PC-9 (cell line): Measurements from ENCODE around the gene ANK2. TPM values are rescaled to one million over a fixed set of nuclear protein-coding genes. Genes with fewer than 3 reads are reported as not detected.
A peak's percentile ranks its signal among the peaks of the same experiment; 100 is the strongest.

Experiments used
- BruUV-seq: library from RNA; stranded (reverse); fragments of 400-500 nt; replicated peaks from 2 replicates; lab custom pipeline; 2021; lab: Mats Ljungman, UMichigan
- CTCF ChIA-PET: fragments of 300-600 bp; sonication (Branson Sonifier 250); formaldehyde crosslinking; loops from one replicate; lab custom pipeline; 2022; ENCODE audit warnings: antibody characterized with exemption; lab: Charles Lee
- POLR2A ChIA-PET: fragments of 300-600 bp; sonication (Branson Sonifier 250); formaldehyde crosslinking; loops from one replicate; lab custom pipeline; 2022; ENCODE audit warnings: antibody characterized with exemption; ENCODE audit not compliant: unreplicated experiment; lab: Charles Lee
- DNase-seq, 2 experiments: peaks; one replicate each; pipeline versions ENCODE4 v3.0.0 to v3.0.0-alpha.2; 2015 to 2022; ENCODE audit warnings: mixed read lengths in 1 of 2
- H2AFZ ChIP-seq: fragments of 200-600 bp; sonication (generic); 2 replicates; pipeline ENCODE4 v1.8.1; 2017; ENCODE audit warnings: antibody characterized with exemption
- H3F3A ChIP-seq: fragments of 200-600 bp; sonication (generic); 2 replicates; pipeline ENCODE4 v1.8.1; 2017; ENCODE audit warnings: antibody characterized with exemption, mild to moderate bottlenecking, low read depth; ENCODE audit not compliant: insufficient read depth
- H3K27ac ChIP-seq: fragments of 200-600 bp; sonication (generic); 2 replicates; pipeline ENCODE4 v1.6.1; 2016; ENCODE audit warnings: mixed run types
- H3K27me3 ChIP-seq: fragments of 200-600 bp; sonication (generic); 2 replicates; pipeline ENCODE4 v1.6.1; 2016; ENCODE audit warnings: low read depth, mixed run types; ENCODE audit not compliant: insufficient read depth
- H3K36me3 ChIP-seq: fragments of 200-600 bp; sonication (generic); 2 replicates; pipeline ENCODE4 v1.6.1; 2016; ENCODE audit warnings: low read depth, mixed run types
- H3K4me1 ChIP-seq: fragments of 200-600 bp; sonication (generic); replicated peaks from 2 replicates; pipeline ENCODE4 v1.6.1; 2016; ENCODE audit warnings: mixed run types; ENCODE audit not compliant: insufficient read depth
- H3K4me2 ChIP-seq: fragments of 200-600 bp; sonication (generic); 2 replicates; pipeline ENCODE4 v1.6.1; 2017; ENCODE audit warnings: mixed run types
- H3K4me3 ChIP-seq: fragments of 200-600 bp; sonication (generic); 2 replicates; pipeline ENCODE4 v1.6.1; 2016; ENCODE audit warnings: mixed run types
- H3K79me2 ChIP-seq: fragments of 200-600 bp; sonication (generic); 2 replicates; pipeline ENCODE4 v1.6.1; 2017; ENCODE audit warnings: low read depth, mixed run types
- H3K9me2 ChIP-seq: fragments of 200-600 bp; sonication (generic); 2 replicates; pipeline ENCODE4 v1.8.1; 2017; ENCODE audit warnings: mild to moderate bottlenecking; ENCODE audit not compliant: insufficient read depth
- H3K9me3 ChIP-seq: fragments of 200-600 bp; sonication (generic); 2 replicates; pipeline ENCODE4 v1.8.1; 2016; ENCODE audit warnings: low read depth; ENCODE audit not compliant: insufficient read depth
- H4K20me1 ChIP-seq: fragments of 200-600 bp; sonication (generic); 2 replicates; pipeline ENCODE4 v1.8.1; 2017; ENCODE audit not compliant: insufficient read depth
- CTCF ChIP-seq: fragments of 200-600 bp; sonication (generic); conservative IDR thresholded peaks from 2 replicates; pipeline ENCODE4 v1.6.1; 2017; ENCODE audit warnings: mixed run types, antibody characterized with exemption, mild to moderate bottlenecking, moderate library complexity
- EZH2 ChIP-seq: fragments of 200-600 bp; sonication (generic); IDR thresholded peaks from 2 replicates; pipeline ENCODE4 v1.8.0; 2017; ENCODE audit warnings: antibody characterized with exemption, low read depth
- intact Hi-C: fragments of 100-400 bp; cut with micrococcal nuclease; formaldehyde crosslinking; loops from one replicate; pipeline ENCODE4 v1.10.0; 2022; ENCODE audit not compliant: unreplicated experiment
- total RNA-seq: library from RNA; stranded (reverse); gene quantifications from 2 replicates; pipeline ENCODE4 v1.2.3, GENCODE V29; 2021

Gene ANK2
- total RNA-seq, 1 experiment from 2014 or later, result 0.61 TPM

DNA sequence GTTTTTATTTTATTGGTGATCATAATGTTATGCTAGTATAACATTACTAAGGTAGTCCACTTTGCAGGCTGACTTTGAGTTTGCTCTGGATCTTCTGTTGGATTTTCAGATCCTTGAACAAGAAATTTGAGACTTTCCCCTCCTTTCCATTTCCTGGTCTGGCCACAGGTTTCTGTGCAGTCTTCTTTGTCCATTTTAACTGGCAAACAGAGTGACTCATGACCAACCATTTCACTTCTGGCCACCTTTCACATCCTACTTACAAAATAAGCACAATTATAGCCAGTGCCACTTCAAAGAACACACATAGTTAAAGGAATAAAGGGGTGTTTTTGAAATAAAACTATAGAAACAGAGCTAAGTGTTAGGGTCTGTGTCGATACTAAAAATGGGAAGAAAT, 8.4 kb downstream of the ANK2 start:
- H3K9me3 ChIP-seq, result 0 out of 2 replicates have a peak, but pooled peaks cover 3% of the 10 kb centered on the region
- no peaks in the 10 kb centered on the region for H3K79me2 ChIP-seq
- ChIA-PET POLR2A (no interaction called here), CTCF (no interaction called here)
- no TSS peak for BruUV-seq
- no peaks in the 10 kb centered on the region for H3K36me3 ChIP-seq
- H3K4me1 ChIP-seq, result 0 out of 2 replicates have a peak, but pooled peaks cover 3% of the 10 kb centered on the region
- TF ChIP-seq CTCF, result no peak
- no peak for TF ChIP-seq EZH2
- peak; percentile 7 to 37 for DNase-seq
- no peaks in the 10 kb centered on the region for H3F3A ChIP-seq
- intact Hi-C loops, result no loop called here
- H3K4me2 ChIP-seq, result no peak overlapping the region
- H2AFZ ChIP-seq, result no peak overlapping the region
- H3K27ac ChIP-seq, result 0 out of 2 replicates have a peak overlapping the region, but pooled peaks have one; percentile 34
- H3K9me2 ChIP-seq, result no peaks in the 10 kb centered on the region
- no peaks in the 10 kb centered on the region for H3K27me3 ChIP-seq
- H4K20me1 ChIP-seq, result no peaks in the 10 kb centered on the region
- no peak overlapping the region for H3K4me3 ChIP-seq

GRCh38 chr4:113059449-113060182, 10.2 kb downstream of the ANK2 start:
- Histone ChIP-seq H3K4me2 (no peak overlapping the region), H3K79me2 (no peaks in the 10 kb centered on the region), H3K27ac (no peak overlapping the region), H3K9me2 (no peaks in the 10 kb centered on the region), H2AFZ (no peak overlapping the region), H3K4me1 (0 out of 2 replicates have a peak, but pooled peaks cover 3% of the 10 kb centered on the region), H3F3A (no peaks in the 10 kb centered on the region), H4K20me1 (no peaks in the 10 kb centered on the region), H3K9me3 (0 out of 2 replicates have a peak, but pooled peaks cover 3% of the 10 kb centered on the region), H3K4me3 (no peak overlapping the region), H3K36me3 (no peaks in the 10 kb centered on the region), H3K27me3 (no peaks in the 10 kb centered on the region)
- no peak for DNase-seq
- intact Hi-C loops, result no loop called here
- TF ChIP-seq CTCF, result no peak
- no peak for TF ChIP-seq EZH2
- ChIA-PET POLR2A (no interaction called here), CTCF (no interaction called here)
- BruUV-seq, result no TSS peak

GRCh38 chr4:113060853-113061252, 11.4 kb downstream of the ANK2 start:
- no peaks in the 10 kb centered on the region for H4K20me1 ChIP-seq
- no peak overlapping the region for H3K4me3 ChIP-seq
- H3K27ac ChIP-seq, result no peak overlapping the region
- H3K79me2 ChIP-seq, result no peaks in the 10 kb centered on the region
- no peak overlapping the region for H3K4me2 ChIP-seq
- no peaks in the 10 kb centered on the region for H3K27me3 ChIP-seq
- TF ChIP-seq CTCF (no peak), EZH2 (no peak)
- H3K36me3 ChIP-seq, result no peaks in the 10 kb centered on the region
- H3K9me3 ChIP-seq, result 0 out of 2 replicates have a peak, but pooled peaks cover 3% of the 10 kb centered on the region
- DNase-seq, result no peak
- no peak overlapping the region for H2AFZ ChIP-seq
- 0 out of 2 replicates have a peak, but pooled peaks cover 3% of the 10 kb centered on the region for H3K4me1 ChIP-seq
- no peaks in the 10 kb centered on the region for H3K9me2 ChIP-seq
- intact Hi-C loops, result no loop called here
- H3F3A ChIP-seq, result no peaks in the 10 kb centered on the region
- no TSS peak for BruUV-seq
- CTCF ChIA-PET, result no interaction called here
- POLR2A ChIA-PET, result interaction anchor here (0.8 kb wide), 1 partner anchor 176 kb away, joined by 8 read pairs; no protein-coding TSS in a partner anchor
